NCI-H524 (cell line): Measurements from ENCODE around the gene PLCL2.

ENCODE experiments used
- DNase-seq, 2 experiments: peaks; one replicate each; lab custom pipeline; 2025; lab: John Stamatoyannopoulos, UW

Gene PLCL2

DNA sequence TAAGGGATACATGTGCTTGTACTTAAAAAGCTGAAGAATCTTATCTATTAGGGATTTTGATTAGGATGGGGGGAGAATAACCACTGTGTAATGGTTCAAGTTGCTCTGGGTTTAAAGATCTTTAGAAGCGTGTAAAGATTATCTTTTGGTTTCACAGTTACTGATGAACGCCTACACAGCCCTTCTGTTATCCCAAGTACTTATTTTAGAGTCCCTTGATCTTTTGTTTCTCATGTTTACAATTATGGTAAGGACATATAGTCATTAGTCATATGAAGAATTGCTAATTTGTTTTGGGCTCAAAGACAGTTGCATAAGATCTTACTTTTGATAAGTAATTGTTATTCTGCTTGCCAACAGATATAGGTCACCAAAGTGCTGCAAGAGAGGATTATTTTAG is 160.1 kb downstream of the PLCL2 start:
- DNase-seq = peak in 1 of 2 experiments; percentile 55

DNA sequence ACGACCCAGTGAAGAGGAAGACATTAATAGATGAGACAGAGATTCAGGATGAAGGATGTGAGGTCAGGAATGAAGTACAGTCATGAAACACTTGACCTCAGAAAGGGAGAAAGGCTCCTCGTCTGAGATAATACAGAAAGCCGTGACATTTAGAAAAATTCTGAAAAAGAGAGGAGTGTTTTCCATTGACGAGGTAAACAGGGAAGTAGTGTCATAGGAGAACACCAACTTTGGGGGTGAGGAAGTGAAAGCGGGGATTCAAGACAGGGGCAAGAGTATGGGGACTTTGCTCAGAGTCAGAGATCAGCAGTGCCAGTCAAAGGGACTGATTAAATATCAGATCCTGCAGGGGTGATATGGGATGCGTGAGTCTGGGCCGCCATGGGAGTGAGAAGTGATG is 160.9 kb downstream of the PLCL2 start:
- no peak for DNase-seq

- no peak for DNase-seq
Measured at GRCh38 chr3:17046623-17047022, 161.9 kb downstream of the PLCL2 start.

GRCh38 chr3:17047162-17047561 is 162.4 kb downstream of the PLCL2 start:
- peak in 1 of 2 experiments; percentile 47 for DNase-seq

GRCh38 chr3:17047894-17048293 is 163.1 kb downstream of the PLCL2 start:
- DNase-seq = no peak

GRCh38 chr3:17050071-17050470 is 165.3 kb downstream of the PLCL2 start:
- DNase-seq = no peak

DNA sequence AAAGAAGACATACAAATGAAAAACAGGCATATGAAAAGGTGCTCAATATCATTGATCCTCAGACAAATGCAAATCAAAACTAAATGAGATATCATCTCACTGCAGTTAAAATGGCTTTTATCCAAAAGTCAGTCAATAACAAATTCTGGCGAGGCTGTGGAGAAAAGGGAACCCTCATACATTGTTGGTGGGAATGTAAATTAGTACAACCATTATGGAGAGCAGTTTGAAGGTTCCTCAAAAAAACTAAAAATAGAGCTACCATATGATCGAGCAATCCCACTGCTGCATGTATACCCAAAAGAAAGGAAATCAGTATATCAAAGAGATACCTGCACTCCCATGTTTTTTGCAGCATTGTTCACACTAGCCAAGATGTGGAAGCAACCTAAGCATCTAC is 165.8 kb downstream of the PLCL2 start:
- no peak for DNase-seq

DNA sequence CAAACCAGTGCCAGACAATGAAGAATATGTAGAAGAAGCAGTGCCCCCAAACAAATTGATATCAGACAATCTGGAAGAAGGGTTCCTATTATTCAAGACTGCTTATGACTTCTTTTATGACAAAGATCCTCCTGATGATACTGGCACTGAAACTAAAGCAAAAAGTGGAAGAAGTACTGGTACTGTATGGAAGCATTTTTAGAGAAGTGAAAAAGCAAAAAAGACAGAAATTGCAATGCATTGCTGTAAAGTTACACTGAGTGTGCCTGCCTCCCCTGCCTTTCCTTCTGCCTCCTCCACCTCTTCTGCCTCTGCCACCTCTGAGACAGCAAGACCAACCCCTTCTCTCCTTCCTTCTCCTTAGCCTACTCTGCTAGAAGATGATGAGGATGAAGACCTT is 167.6 kb downstream of the PLCL2 start:
- no peak for DNase-seq

GRCh38 chr3:17054301-17054981 is 169.7 kb downstream of the PLCL2 start:
- peak in 1 of 2 experiments; percentile 26 for DNase-seq

DNA sequence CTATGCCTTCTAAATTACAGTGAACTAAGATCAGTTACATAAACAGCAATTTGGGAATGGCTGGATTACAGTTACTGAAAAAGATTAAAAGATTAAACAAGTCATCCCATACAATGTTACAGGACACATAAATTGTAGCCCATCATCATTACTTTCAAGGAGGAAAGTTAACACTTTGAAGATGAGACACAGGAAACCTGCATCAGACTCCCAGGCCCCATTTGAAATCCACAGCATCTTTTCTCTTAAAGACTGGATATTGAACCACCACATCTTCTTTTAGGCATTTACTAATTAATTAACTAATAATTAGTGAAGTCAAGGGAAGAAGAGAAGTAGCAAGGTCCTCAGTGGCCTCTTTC is 170.2 kb downstream of the PLCL2 start:
- peak in 1 of 2 experiments; percentile 52 for DNase-seq

GRCh38 chr3:17055374-17056276 is 170.9 kb downstream of the PLCL2 start:
- peak in 1 of 2 experiments; percentile 15 for DNase-seq

- no peak for DNase-seq
Measured at GRCh38 chr3:17057321-17057720, 172.6 kb downstream of the PLCL2 start.

DNA sequence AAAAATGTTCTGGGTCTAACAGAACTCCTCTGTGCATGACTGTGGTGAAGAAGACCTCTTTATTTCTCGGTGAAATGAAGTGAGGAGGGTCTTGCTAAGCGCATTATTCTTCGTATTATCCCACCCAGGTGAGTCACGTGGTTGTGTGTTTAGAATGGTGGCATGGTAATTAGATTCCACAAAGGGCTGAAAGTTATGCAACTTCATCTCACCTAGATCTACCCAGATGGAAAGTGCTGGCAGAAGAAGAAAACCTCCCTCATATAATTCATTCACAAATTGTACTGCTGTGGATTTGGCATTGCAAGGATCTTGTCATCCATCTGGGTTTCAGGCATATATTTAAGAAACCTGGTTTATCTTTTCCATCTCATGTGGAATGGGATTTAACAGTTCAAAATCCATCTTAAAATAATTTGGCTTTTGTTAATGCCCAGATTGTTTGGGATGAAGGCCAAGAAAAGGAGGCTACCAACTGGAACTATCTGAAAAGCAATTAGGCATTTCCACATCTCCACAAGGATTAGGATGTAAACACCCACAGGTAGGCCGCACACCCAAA is 175.3 kb downstream of the PLCL2 start:
- DNase-seq = no peak

- no peak for DNase-seq
Measured at GRCh38 chr3:17061005-17061404, 176.2 kb downstream of the PLCL2 start.

GRCh38 chr3:17062736-17063135 is 178.0 kb downstream of the PLCL2 start:
- no peak for DNase-seq

DNA sequence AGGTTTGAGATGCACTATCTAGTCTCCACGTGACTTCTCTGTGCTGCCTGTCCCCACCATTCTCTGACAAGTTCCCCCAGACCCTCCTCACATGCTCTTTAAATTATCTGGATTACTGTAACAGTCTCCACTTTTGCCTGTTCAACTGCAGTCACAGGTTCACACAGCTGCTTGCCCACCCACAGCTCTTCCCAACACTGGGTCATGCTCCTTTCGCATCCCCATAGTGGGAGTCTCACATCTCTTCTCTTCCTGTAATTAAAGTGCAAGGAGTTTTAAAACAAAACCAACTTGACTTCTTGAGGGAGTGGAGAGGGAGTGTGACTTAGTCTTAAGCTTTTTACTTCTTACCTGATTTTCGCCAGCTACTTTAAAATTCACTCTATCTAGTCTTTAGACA is 178.8 kb downstream of the PLCL2 start:
- no peak for DNase-seq

DNA sequence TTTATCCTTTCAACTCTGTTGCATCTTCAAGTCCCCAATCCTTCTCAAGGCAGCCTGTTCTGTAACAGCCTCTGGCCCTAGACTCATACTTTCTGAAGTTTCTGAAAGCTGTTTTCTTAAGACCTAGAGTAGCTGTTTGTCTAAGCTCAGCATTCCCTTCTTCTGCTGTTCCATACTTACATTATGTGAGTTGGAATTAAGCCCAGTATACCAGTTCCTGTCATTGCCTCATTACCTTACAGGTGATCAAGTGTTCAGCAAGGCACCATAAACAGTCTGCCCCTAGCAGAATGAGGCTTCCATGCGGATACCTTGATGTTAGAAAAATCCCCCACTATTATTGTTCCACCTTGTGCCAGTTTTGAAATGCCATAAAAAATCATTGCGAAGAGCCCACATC is 180.6 kb downstream of the PLCL2 start:
- DNase-seq = no peak

GRCh38 chr3:17065881-17066280 is 181.1 kb downstream of the PLCL2 start:
- DNase-seq = no peak

- DNase-seq = no peak
Measured at GRCh38 chr3:17069754-17070153, 185.0 kb downstream of the PLCL2 start.

DNA sequence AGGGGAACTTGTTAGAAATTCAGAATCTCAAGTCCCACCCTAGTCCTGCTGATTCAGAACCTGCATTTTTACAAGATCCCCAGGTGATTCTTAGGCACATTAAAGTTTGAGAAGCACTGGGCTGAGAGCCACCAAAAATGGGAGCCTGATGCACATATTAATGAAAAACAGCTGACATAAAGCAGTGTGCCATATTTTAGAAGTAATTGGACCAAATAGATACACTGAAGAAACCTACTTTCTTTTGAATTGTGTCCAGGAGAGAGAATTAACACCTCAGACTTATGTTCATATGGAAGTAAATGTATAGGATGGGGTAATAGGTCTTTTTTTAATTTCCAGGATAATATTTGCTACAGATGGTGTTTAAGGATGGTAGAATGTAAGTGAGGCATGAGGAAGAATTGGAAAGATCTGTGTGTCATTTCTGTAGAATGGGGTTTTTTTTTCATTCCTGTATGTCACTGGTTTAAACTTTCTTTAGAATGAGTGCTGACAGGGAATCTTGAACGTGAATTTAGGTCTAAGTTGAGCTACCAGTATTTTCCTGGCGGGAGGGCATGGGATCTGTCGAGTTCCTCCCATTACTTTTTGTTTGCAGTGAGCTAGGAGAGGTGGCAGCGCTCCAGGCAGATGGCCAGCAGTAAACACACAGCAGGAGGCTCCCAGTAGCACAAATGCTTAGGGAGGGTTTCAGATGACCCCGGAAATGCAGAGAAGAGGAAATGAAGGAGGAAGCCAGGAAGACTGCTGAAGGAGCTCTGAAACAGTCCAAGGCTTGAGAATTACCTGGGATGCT is 185.6 kb downstream of the PLCL2 start:
- DNase-seq = peak; percentile 67 to 88

DNA sequence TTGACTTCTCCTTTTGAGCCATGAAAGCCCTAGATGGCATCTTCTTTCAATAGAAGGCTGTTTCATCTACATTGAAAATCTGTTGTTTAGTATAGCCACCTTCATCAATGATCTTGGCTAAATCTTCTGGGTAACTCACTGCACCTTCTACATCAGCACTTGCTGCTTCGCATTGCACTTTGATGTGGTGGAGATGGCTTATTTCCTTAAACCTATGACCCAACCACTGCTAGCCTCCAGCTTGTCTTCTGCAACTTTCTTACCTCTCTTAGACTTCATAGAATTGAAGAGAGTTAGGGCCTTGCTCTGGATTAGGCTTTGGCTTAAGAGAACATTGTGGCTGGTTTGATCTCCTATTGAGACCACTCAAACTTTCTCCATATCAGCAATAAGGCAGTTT is 189.8 kb downstream of the PLCL2 start:
- no peak for DNase-seq

DNA sequence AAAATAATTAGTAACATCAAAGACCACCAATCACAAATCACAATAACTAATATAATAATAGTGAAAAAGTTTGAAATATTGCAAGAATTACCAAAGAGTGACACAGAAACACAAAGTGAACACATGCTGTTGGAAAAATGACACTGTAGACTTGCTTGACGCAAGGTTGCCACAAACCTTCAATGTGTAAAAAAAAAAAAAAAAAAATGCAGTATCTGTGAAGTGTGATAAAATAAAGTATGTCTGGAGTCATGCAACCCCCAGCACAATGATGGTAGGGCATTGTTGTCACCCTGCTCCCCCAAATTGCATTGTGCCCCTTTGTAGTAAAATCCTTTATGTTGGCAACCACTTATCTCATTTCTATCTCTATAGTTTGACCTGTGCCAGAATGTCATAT is 190.6 kb downstream of the PLCL2 start:
- no peak for DNase-seq
